ENCODE measurements around the gene CARD6. TPM values are rescaled to one million over a fixed set of nuclear protein-coding genes. Genes with fewer than 3 reads are reported as not detected.
"Not testable (repeated sequence)": the region's sequence is repeated elsewhere in the genome, so short reads cannot be mapped to it uniquely, and the experiment has no call there.

The CARD6 gene, protein sequence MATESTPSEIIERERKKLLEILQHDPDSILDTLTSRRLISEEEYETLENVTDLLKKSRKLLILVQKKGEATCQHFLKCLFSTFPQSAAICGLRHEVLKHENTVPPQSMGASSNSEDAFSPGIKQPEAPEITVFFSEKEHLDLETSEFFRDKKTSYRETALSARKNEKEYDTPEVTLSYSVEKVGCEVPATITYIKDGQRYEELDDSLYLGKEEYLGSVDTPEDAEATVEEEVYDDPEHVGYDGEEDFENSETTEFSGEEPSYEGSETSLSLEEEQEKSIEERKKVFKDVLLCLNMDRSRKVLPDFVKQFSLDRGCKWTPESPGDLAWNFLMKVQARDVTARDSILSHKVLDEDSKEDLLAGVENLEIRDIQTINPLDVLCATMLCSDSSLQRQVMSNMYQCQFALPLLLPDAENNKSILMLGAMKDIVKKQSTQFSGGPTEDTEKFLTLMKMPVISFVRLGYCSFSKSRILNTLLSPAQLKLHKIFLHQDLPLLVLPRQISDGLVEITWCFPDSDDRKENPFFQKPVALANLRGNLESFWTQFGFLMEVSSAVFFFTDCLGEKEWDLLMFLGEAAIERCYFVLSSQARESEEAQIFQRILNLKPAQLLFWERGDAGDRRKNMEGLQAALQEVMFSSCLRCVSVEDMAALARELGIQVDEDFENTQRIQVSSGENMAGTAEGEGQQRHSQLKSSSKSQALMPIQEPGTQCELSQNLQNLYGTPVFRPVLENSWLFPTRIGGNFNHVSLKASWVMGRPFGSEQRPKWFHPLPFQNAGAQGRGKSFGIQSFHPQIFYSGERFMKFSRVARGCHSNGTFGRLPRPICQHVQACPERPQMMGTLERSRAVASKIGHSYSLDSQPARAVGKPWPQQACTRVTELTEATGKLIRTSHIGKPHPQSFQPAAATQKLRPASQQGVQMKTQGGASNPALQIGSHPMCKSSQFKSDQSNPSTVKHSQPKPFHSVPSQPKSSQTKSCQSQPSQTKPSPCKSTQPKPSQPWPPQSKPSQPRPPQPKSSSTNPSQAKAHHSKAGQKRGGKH
- 2.1 and 2.3 TPM in 2 replicates for total RNA-seq

DNA sequence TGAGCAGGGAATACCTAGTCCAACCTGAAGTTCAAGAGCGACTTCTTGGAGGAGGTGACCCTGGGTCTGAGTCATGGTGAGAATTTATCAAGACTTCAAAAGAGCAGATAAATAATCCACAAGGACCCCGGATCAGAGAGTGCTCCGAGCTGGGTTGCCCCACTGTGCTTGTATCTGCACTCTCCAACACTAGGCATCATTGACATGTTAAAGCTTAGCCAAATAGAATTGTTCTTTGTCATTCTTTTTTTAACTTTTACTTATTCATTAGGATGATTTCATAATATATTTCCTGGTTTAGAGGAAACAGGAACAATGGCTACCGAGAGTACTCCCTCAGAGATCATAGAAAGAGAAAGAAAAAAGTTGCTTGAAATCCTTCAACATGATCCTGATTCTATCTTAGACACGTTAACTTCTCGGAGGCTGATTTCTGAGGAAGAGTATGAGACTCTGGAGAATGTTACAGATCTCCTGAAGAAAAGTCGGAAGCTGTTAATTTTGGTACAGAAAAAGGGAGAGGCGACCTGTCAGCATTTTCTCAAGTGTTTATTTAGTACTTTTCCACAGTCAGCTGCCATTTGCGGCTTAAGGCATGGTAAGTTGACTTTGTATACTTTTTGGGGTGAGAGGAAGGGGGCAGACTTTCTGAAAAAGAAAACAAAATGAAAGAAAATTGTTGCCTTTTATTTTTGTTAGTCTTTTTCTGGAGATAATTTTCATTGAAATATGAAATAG lies at the start of gene CARD6:
Gene CARD6, plus strand, starts transcription at position 300 of the 738 bp plus-strand sequence. Its CDS starts 16 bp downstream, at position 316.
- Mint-ChIP-seq H3K4me3 (peak within 1 kb of the TSS; percentile 84), H3K36me3 (ENCODE audit: low read depth) (peaks cover 8% of the 10 kb centered on the region), H3K4me1 (ENCODE audit: low read depth) (peaks cover 14% of the 10 kb centered on the region), H3K27me3 (ENCODE audit: insufficient read depth) (peaks cover 3% of the 10 kb centered on the region), H3K27ac (peak within 1 kb of the TSS; percentile 88), H3K9me3 (no peaks in the 10 kb centered on the region)
- intact Hi-C loops (cut with micrococcal nuclease), result no loop called here
- no peak for DNase-seq (ENCODE audit: low spot score)

DNA sequence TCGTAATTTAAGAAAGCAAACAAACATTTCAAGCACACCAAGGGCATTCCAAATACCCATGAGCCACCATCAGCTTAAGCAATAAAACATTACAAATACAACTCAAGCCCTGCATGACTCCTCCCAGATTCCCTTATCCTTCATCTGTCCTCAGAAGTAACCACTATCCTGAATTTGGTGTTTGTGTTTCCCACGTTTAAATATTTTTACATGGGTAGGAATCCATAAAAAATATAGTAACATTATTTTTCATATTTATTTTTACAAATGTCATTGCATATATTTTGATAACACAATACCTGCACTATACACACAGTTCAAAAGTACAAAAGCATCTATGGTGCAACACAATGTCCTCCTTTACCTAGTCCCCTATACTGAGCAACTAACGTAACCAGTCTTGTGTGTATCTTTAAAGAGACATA lies 49.4 kb upstream of the CARD6 start:
- peaks cover 9% of the 10 kb centered on the region for H3K9me3 Mint-ChIP-seq
- no peak overlapping the region for H3K4me3 Mint-ChIP-seq
- DNase-seq (ENCODE audit: low spot score), result no peak
- H3K4me1 Mint-ChIP-seq (ENCODE audit: low read depth), result peaks cover 45% of the 10 kb centered on the region
- intact Hi-C loops (cut with micrococcal nuclease), result no loop called here
- no peaks in the 10 kb centered on the region for H3K27me3 Mint-ChIP-seq (ENCODE audit: insufficient read depth)
- no peak overlapping the region for H3K27ac Mint-ChIP-seq
- peaks cover 39% of the 10 kb centered on the region for H3K36me3 Mint-ChIP-seq (ENCODE audit: low read depth)

- H3K4me1 Mint-ChIP-seq (ENCODE audit: low read depth), result peaks cover 49% of the 10 kb centered on the region
Observed at GRCh38 chr5:40792691-40793090, 48.5 kb upstream of the CARD6 start.

GRCh38 chr5:40794340-40794739 lies 46.8 kb upstream of the CARD6 start:
- Mint-ChIP-seq H3K36me3 (ENCODE audit: low read depth) (peaks cover 22% of the 10 kb centered on the region), H3K4me1 (ENCODE audit: low read depth) (peaks cover 51% of the 10 kb centered on the region)
- H3K27ac Mint-ChIP-seq; H3K4me3 Mint-ChIP-seq; H3K27me3 Mint-ChIP-seq (ENCODE audit: insufficient read depth); H3K9me3 Mint-ChIP-seq; DNase-seq (ENCODE audit: low spot score); intact Hi-C loops (cut with micrococcal nuclease): not testable (repeated sequence)

More at GRCh38 chr5:40792691-40793090, 48.5 kb upstream of the CARD6 start:
- DNase-seq (ENCODE audit: low spot score); H3K27me3 Mint-ChIP-seq (ENCODE audit: insufficient read depth); H3K9me3 Mint-ChIP-seq; H3K4me3 Mint-ChIP-seq; intact Hi-C loops (cut with micrococcal nuclease); H3K27ac Mint-ChIP-seq: not testable (repeated sequence)
- peaks cover 35% of the 10 kb centered on the region for H3K36me3 Mint-ChIP-seq (ENCODE audit: low read depth)

- H3K27ac Mint-ChIP-seq; H3K9me3 Mint-ChIP-seq; H3K27me3 Mint-ChIP-seq (ENCODE audit: insufficient read depth); DNase-seq (ENCODE audit: low spot score); intact Hi-C loops (cut with micrococcal nuclease): not testable (repeated sequence)
- H3K36me3 Mint-ChIP-seq (ENCODE audit: low read depth), result peaks cover 21% of the 10 kb centered on the region
- peak overlapping the region; percentile 51 for H3K4me3 Mint-ChIP-seq
- H3K4me1 Mint-ChIP-seq (ENCODE audit: low read depth), result peaks cover 49% of the 10 kb centered on the region
Observed at GRCh38 chr5:40794877-40795276, 46.3 kb upstream of the CARD6 start.

GRCh38 chr5:40796487-40796889 lies 44.7 kb upstream of the CARD6 start:
- Mint-ChIP-seq H3K9me3 (no peaks in the 10 kb centered on the region), H3K4me1 (ENCODE audit: low read depth) (peaks cover 43% of the 10 kb centered on the region), H3K36me3 (ENCODE audit: low read depth) (peaks cover 21% of the 10 kb centered on the region), H3K4me3 (peak overlapping the region; percentile 91), H3K27me3 (ENCODE audit: insufficient read depth) (no peaks in the 10 kb centered on the region), H3K27ac (no peak overlapping the region)
- no peak for DNase-seq (ENCODE audit: low spot score)
- intact Hi-C loops (cut with micrococcal nuclease), result no loop called here

DNA sequence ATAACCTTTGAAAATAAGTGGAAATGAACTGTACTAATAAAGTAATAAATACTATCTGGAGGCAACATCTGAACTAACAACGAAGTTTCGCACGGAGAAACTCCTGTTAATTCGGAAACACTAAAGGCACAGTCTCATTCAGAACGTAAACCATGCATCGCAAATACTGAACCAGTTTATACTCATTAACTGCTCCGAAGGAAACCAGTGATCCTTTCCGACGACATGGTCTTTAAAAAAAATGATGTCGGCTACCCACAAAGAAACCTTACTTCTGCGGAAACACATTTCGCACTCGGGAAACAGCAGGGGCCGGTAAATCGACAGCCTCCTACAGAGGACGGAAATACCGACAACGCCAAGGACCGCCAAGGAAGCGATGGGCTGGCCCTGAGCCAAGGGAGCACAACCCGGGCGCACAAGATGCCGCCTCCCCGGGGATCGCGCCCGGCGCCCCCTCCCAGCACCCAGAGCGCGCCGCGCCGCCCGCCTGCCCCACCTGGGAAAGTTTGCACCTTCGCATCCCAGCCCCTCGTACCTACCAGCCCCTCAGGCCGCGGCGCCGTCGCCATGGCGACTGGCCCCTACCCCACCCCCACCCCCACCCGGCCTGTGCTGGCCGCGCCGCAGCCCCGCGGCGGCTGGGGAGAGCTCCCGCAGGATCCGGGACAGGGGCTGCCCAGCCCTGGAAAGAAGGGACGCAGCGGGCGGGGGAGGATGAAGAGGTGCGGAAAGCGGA lies 43.7 kb upstream of the CARD6 start:
- intact Hi-C loops (cut with micrococcal nuclease), result loop anchor here (1.0 kb wide), 7 partner anchors 16 to 573 kb away; partner anchors contain the start of gene TTC33
- Mint-ChIP-seq H3K36me3 (ENCODE audit: low read depth) (peaks cover 21% of the 10 kb centered on the region), H3K9me3 (no peaks in the 10 kb centered on the region), H3K27ac (peak overlapping the region; percentile 85), H3K4me1 (ENCODE audit: low read depth) (peaks cover 43% of the 10 kb centered on the region), H3K27me3 (ENCODE audit: insufficient read depth) (no peaks in the 10 kb centered on the region), H3K4me3 (peak overlapping the region; percentile 91)
- DNase-seq (ENCODE audit: low spot score), result peak; percentile 69

- Mint-ChIP-seq H3K27ac (peak within 1 kb of the TSS; percentile 96), H3K4me1 (ENCODE audit: low read depth) (peaks cover 41% of the 10 kb centered on the region), H3K4me3 (peak within 1 kb of the TSS; percentile 91), H3K36me3 (ENCODE audit: low read depth) (peaks cover 21% of the 10 kb centered on the region), H3K27me3 (ENCODE audit: insufficient read depth) (no peaks in the 10 kb centered on the region), H3K9me3 (no peaks in the 10 kb centered on the region)
- DNase-seq (ENCODE audit: low spot score), result peak; percentile 87
- intact Hi-C loops (cut with micrococcal nuclease), result loop anchor here (1.0 kb wide), 6 partner anchors 15 to 574 kb away; no protein-coding TSS in a partner anchor
Observed at GRCh38 chr5:40798012-40798800, 43.0 kb upstream of the CARD6 start, which contains the start of gene PRKAA1. Gene PRKAA1, minus strand, starts transcription at chr5:40798374. Its CDS starts 185 bp downstream, at chr5:40798189.

GRCh38 chr5:40798801-40799210 lies 42.4 kb upstream of the CARD6 start:
- H3K36me3 Mint-ChIP-seq (ENCODE audit: low read depth), result peaks cover 17% of the 10 kb centered on the region
- H3K4me1 Mint-ChIP-seq (ENCODE audit: low read depth), result peaks cover 37% of the 10 kb centered on the region
- no peaks in the 10 kb centered on the region for H3K27me3 Mint-ChIP-seq (ENCODE audit: insufficient read depth)
- H3K27ac Mint-ChIP-seq, result peak overlapping the region; percentile 96
- H3K4me3 Mint-ChIP-seq, result peak overlapping the region; percentile 87
- no peak for DNase-seq (ENCODE audit: low spot score)
- no peaks in the 10 kb centered on the region for H3K9me3 Mint-ChIP-seq
- intact Hi-C loops (cut with micrococcal nuclease), result loop anchor here (1.0 kb wide), 6 partner anchors 14 to 575 kb away; no protein-coding TSS in a partner anchor

- H3K27me3 Mint-ChIP-seq (ENCODE audit: insufficient read depth), result no peaks in the 10 kb centered on the region
- H3K4me3 Mint-ChIP-seq, result no peak overlapping the region
- DNase-seq (ENCODE audit: low spot score), result no peak
- no peaks in the 10 kb centered on the region for H3K9me3 Mint-ChIP-seq
- H3K4me1 Mint-ChIP-seq (ENCODE audit: low read depth), result peaks cover 36% of the 10 kb centered on the region
- H3K27ac Mint-ChIP-seq, result peak overlapping the region; percentile 4
- intact Hi-C loops (cut with micrococcal nuclease), result no loop called here
- H3K36me3 Mint-ChIP-seq (ENCODE audit: low read depth), result peaks cover 14% of the 10 kb centered on the region
Observed at GRCh38 chr5:40799258-40799657, 41.9 kb upstream of the CARD6 start.
